Globus pallidus (tissue), 1 donor: Measurements from ENCODE around the gene ADGRG3.

Experiments used
- DNase-seq: peaks from one replicate; pipeline ENCODE4 v3.0.0-alpha.2; 2015; ENCODE audit warnings: low spot score

Gene ADGRG3

GRCh38 chr16:57668263-57668571 lies at the start of gene ADGRG3:
Gene ADGRG3, plus strand, starts transcription at chr16:57668306. Its CDS starts 42 bp downstream, at chr16:57668348.
- DNase-seq, result no peak

GRCh38 chr16:57619133-57619605 lies 48.9 kb upstream of the ADGRG3 start:
- no peak for DNase-seq

GRCh38 chr16:57619606-57620334 lies 48.3 kb upstream of the ADGRG3 start:
- no peak for DNase-seq

- DNase-seq, result no peak
These were observed 47.5 kb upstream of the ADGRG3 start for GRCh38 chr16:57620335-57621231.

GRCh38 chr16:57621521-57622271 lies 46.4 kb upstream of the ADGRG3 start:
- no peak for DNase-seq

- DNase-seq, result no peak
These were observed 45.5 kb upstream of the ADGRG3 start for GRCh38 chr16:57622361-57623250.

GRCh38 chr16:57623251-57624043 lies 44.7 kb upstream of the ADGRG3 start:
- DNase-seq, result peak; percentile 92

- DNase-seq, result no peak
These were observed 43.9 kb upstream of the ADGRG3 start for GRCh38 chr16:57624044-57624688.

- peak; percentile 93 for DNase-seq
These were observed 43.2 kb upstream of the ADGRG3 start for GRCh38 chr16:57624806-57625500.

- no peak for DNase-seq
These were observed 41.5 kb upstream of the ADGRG3 start for GRCh38 chr16:57626420-57627170.

GRCh38 chr16:57627184-57627871 lies 40.8 kb upstream of the ADGRG3 start:
- no peak for DNase-seq

GRCh38 chr16:57628008-57628781 lies 39.9 kb upstream of the ADGRG3 start, which contains the start of gene ADGRG1:
Gene ADGRG1, plus strand, starts transcription at chr16:57628630. Its CDS starts 21,658 bp downstream, at chr16:57650288.
- peak; percentile 87 for DNase-seq

GRCh38 chr16:57628783-57629293 lies 39.3 kb upstream of the ADGRG3 start:
- DNase-seq, result no peak

- DNase-seq, result no peak
These were observed 38.3 kb upstream of the ADGRG3 start for GRCh38 chr16:57629516-57630406.

- DNase-seq, result no peak
These were observed 37.7 kb upstream of the ADGRG3 start for GRCh38 chr16:57630407-57630797.
